IMR-90 (cell line): ENCODE measurements around the gene FAH. TPM values are rescaled to one million over a fixed set of nuclear protein-coding genes. Genes with fewer than 3 reads are reported as not detected.

Experiments used
- ATAC-seq: fragments of 200-7000 bp; cut with Tn5 transposase; 2 replicates; pipeline ENCODE4 v1.9.1; 2020; ENCODE audit warnings: low read depth, mild to moderate bottlenecking, moderate library complexity
- BruUV-seq: library from RNA; stranded (reverse); fragments of 400-500 nt; replicated peaks from 2 replicates; lab custom pipeline; 2021; lab: Mats Ljungman, UMichigan
- CTCF ChIA-PET: fragments of 300-600 bp; formaldehyde crosslinking; extraction: SDS; loops from one replicate; lab custom pipeline; 2021; ENCODE audit warnings: antibody characterized with exemption; lab: Yijun Ruan, JAX
- POLR2A ChIA-PET: fragments of 300-600 bp; sonication (Branson Sonifier 250); formaldehyde crosslinking; loops from one replicate; lab custom pipeline; 2022; ENCODE audit warnings: antibody characterized with exemption; ENCODE audit not compliant: unreplicated experiment; lab: Charles Lee
- DNase-seq: peaks from one replicate; pipeline ENCODE4 v3.0.0; 2013
- H2AFZ ChIP-seq: replicated peaks from 2 replicates; pipeline ENCODE3; 2013; ENCODE audit warnings: low read length, mild to moderate bottlenecking; ENCODE audit not compliant: poor library complexity
- H2AK5ac ChIP-seq: 2 replicates; pipeline ENCODE4 v1.6.1; 2013; ENCODE audit warnings: low read depth, low read length, inconsistent platforms
- H2AK9ac ChIP-seq: replicated peaks from 2 replicates; pipeline ENCODE3; 2013; ENCODE audit warnings: mild to moderate bottlenecking, low read depth, low read length, moderate library complexity; ENCODE audit not compliant: poor library complexity
- H2BK120ac ChIP-seq: 2 replicates; pipeline ENCODE4 v1.6.1; 2013; ENCODE audit warnings: low read depth, low read length, inconsistent platforms
- H2BK15ac ChIP-seq: 3 replicates; pipeline ENCODE4 v1.6.1; 2013; ENCODE audit warnings: low read depth, low read length, inconsistent platforms
- H2BK20ac ChIP-seq: 2 replicates; pipeline ENCODE4 v1.6.1; 2013; ENCODE audit warnings: low read depth, mild to moderate bottlenecking, inconsistent platforms, low read length, moderate library complexity
- H2BK5ac ChIP-seq: 2 replicates; pipeline ENCODE4 v1.6.1; 2013; ENCODE audit warnings: mild to moderate bottlenecking, low read depth, low read length, inconsistent platforms; ENCODE audit not compliant: poor library complexity, severe bottlenecking
- H3K14ac ChIP-seq: replicated peaks from 2 replicates; pipeline ENCODE4 v1.6.1; 2013; ENCODE audit warnings: low read depth, low read length, inconsistent platforms
- H3K18ac ChIP-seq: 2 replicates; pipeline ENCODE4 v1.6.1; 2013; ENCODE audit warnings: low read depth, low read length, control low read depth
- H3K23ac ChIP-seq: 2 replicates; pipeline ENCODE4 v1.6.1; 2013; ENCODE audit warnings: low read depth, low read length, inconsistent platforms
- H3K27ac ChIP-seq: 2 replicates; pipeline ENCODE4 v1.5.1; 2013; ENCODE audit warnings: mild to moderate bottlenecking, control low read depth, low read length; ENCODE audit not compliant: insufficient read depth
- H3K27me3 ChIP-seq: 2 replicates; pipeline ENCODE4 v1.6.1; 2013; ENCODE audit warnings: low read length; ENCODE audit not compliant: control insufficient read depth, insufficient read depth
- H3K36me3 ChIP-seq: 2 replicates; pipeline ENCODE4 v1.6.1; 2013; ENCODE audit warnings: low read length, mixed read lengths; ENCODE audit not compliant: control insufficient read depth, insufficient read depth
- H3K4ac ChIP-seq: 2 replicates; pipeline ENCODE4 v1.6.1; 2013; ENCODE audit warnings: low read depth, low read length, inconsistent platforms
- H3K4me1 ChIP-seq: 2 replicates; pipeline ENCODE4 v1.6.1; 2013; ENCODE audit warnings: low read length, mixed read lengths; ENCODE audit not compliant: control insufficient read depth, insufficient read depth
- H3K4me2 ChIP-seq: 2 replicates; pipeline ENCODE4 v1.6.1; 2013; ENCODE audit warnings: low read depth, mild to moderate bottlenecking, control low read depth, low read length, moderate library complexity
- H3K4me3 ChIP-seq: 2 replicates; pipeline ENCODE4 v1.5.1; 2013; ENCODE audit warnings: low read depth, mild to moderate bottlenecking, control low read depth, low read length, moderate library complexity; ENCODE audit not compliant: insufficient read depth
- H3K56ac ChIP-seq: 2 replicates; pipeline ENCODE4 v1.6.1; 2013; ENCODE audit warnings: low read length, inconsistent platforms; ENCODE audit not compliant: insufficient read depth; ENCODE audit errors: extremely low read depth
- H3K79me1 ChIP-seq, 2 experiments: 2 replicates each; pipeline ENCODE4 v1.6.1; 2013; ENCODE audit warnings: low read length in 2 of 2, inconsistent platforms in 1 of 2, low read depth in 1 of 2
- H3K9ac ChIP-seq: 2 replicates; pipeline ENCODE4 v1.6.1; 2013; ENCODE audit warnings: low read depth, low read length, control low read depth
- H3K9me1 ChIP-seq: 2 replicates; pipeline ENCODE4 v1.6.1; 2013; ENCODE audit warnings: low read length, inconsistent platforms; ENCODE audit not compliant: insufficient read depth
- H3K9me3 ChIP-seq: 2 replicates; pipeline ENCODE4 v1.6.1; 2013; ENCODE audit warnings: low read length; ENCODE audit not compliant: control insufficient read depth, insufficient read depth
- H4K20me1 ChIP-seq: 2 replicates; pipeline ENCODE4 v1.6.1; 2013; ENCODE audit warnings: low read length, inconsistent platforms; ENCODE audit not compliant: insufficient read depth
- H4K5ac ChIP-seq: 2 replicates; pipeline ENCODE4 v1.6.1; 2013; ENCODE audit warnings: mild to moderate bottlenecking, low read depth, low read length, control low read depth
- H4K8ac ChIP-seq, 2 experiments: 2 replicates each; pipeline ENCODE4 v1.6.1; 2013; ENCODE audit warnings: low read depth in 2 of 2, low read length in 2 of 2, control low read depth in 1 of 2, inconsistent platforms in 1 of 2
- H4K91ac ChIP-seq: 2 replicates; pipeline ENCODE4 v1.6.1; 2013; ENCODE audit warnings: low read depth, low read length, inconsistent platforms; ENCODE audit not compliant: insufficient read depth
- BHLHE40 ChIP-seq: fragments of 150-350 bp; IDR thresholded peaks from 2 replicates; pipeline ENCODE4 v1.6.1; 2016; ENCODE audit warnings: mild to moderate bottlenecking, low read depth, low read length
- CEBPB ChIP-seq: IDR thresholded peaks from 2 replicates; pipeline ENCODE4 v1.6.1; 2012; ENCODE audit warnings: low read depth, low read length, improper control_type of control experiment
- FOS ChIP-seq: fragments of 150-350 bp; IDR thresholded peaks from 2 replicates; pipeline ENCODE4 v1.6.1; 2016; ENCODE audit warnings: low read depth, low read length
- MAFK ChIP-seq: IDR thresholded peaks from 2 replicates; pipeline ENCODE4 v1.6.1; 2012; ENCODE audit warnings: low read depth, low read length, improper control_type of control experiment
- NFE2L2 ChIP-seq: fragments of 150-350 bp; IDR thresholded peaks from 2 replicates; pipeline ENCODE4 v1.6.1; 2016; ENCODE audit warnings: low read depth, mild to moderate bottlenecking, low read length
- WGBS, 2 experiments: methylation state at CpG; one replicate each; pipeline versions ENCODE4 v1.1.5 to v1.1.7; 2013; ENCODE audit warnings: missing lambda C conversion rate in 2 of 2; ENCODE audit not compliant: insufficient read length in 1 of 2; ENCODE audit errors: extremely low coverage in 2 of 2; 5-methylcytosine and 5-hydroxymethylcytosine counted together
- dilution Hi-C: fragments of 300-500 bp; cut with HindIII; formaldehyde crosslinking; loops from one replicate; pipeline ENCODE4 v1.14.3; 2018; ENCODE audit warnings: low sequenced_read_pairs; ENCODE audit not compliant: unreplicated experiment
- in situ Hi-C: fragments of 300-500 bp; cut with MboI; formaldehyde crosslinking; loops from 3 replicates; pipeline ENCODE4 v1.14.3; 2019; ENCODE audit warnings: low sequenced_read_pairs, inconsistent platforms, mixed read lengths
- intact Hi-C: fragments of 100-400 bp; cut with micrococcal nuclease; formaldehyde crosslinking; loops from 2 replicates; pipeline ENCODE4 v1.10.0; 2022
- polyA plus RNA-seq, 3 experiments: library from polyadenylated mRNA; depleted of rRNA; stranded (reverse); fragments of >200 nt; gene quantifications; 2 replicates each; pipeline ENCODE4 v1.2.3, GENCODE V29; 2012; ENCODE audit warnings: low replicate concordance in 1 of 3
- total RNA-seq: library from RNA; depleted of rRNA; stranded (reverse); fragments of >200 nt; gene quantifications from 2 replicates; pipeline ENCODE4 v1.2.3, GENCODE V29; 2012
- TF ChIP-seq, protein P1 (sequence below): fragments of 150-350 bp; IDR thresholded peaks from 2 replicates; pipeline ENCODE4 v1.6.1; 2016; ENCODE audit warnings: low read depth, mild to moderate bottlenecking, low read length, moderate library complexity, borderline replicate concordance

FAH gene
- total and polyA plus RNA-seq, 2 of the 4 experiments (the other 2 are of a cell fraction) = 43.1 to 48.6 TPM

DNA sequence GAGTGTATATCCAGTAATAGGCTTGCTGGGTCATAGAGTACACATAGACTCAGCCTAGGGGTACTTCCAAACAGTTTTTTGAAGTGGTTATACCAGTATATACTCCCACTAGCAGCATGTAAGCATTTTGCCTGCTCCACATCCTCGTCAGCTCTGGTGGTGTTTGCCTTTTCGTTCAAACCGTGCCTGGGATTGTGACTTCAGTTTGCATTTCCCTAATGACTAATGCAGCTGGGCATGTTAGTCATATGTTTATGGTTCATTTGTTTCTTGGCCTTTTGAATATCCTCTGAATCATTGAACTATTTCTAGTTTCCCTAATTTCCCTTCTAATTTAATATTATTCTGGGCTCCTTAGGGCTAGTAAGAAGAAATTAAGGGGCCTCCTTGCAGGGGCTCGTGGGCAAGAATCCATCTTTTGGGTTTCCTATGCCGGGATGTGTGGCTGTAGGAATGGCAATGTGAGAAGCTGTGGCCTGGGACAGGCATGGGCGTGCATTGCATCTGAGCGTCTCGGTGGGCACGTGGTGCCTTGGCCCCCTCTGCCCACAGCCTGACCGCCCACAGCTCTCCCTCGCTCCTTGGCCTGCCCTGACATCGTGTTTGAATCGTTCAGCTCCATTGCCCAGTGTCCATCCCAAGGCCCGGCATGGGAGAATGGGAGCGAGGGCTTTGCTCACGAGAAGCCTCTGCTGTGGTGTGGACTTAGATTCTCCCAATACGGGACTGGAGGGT, 26.4 kb downstream of the FAH start:
- Histone ChIP-seq H3K9ac (no peak overlapping the region), H2BK20ac (peak overlapping the region; percentile 99), H3K27ac (peak overlapping the region; percentile 76), H3K9me3 (no peaks in the 10 kb centered on the region; the same call in 1 of the 2 replicates), H2BK15ac (peak overlapping the region; percentile 99; the same call in 2 of the 3 replicates), H2AK5ac (peak overlapping the region; percentile 99), H3K4me1 (peaks cover 18% of the 10 kb centered on the region), H3K56ac (no peak overlapping the region), H2BK120ac (peak overlapping the region; percentile 99), H3K4me3 (no peak overlapping the region), H4K91ac (peak overlapping the region; percentile 96), H3K4me2 (peak overlapping the region; percentile 45), H4K20me1 (0 out of 2 replicates have a peak, but pooled peaks cover under 1% of the 10 kb centered on the region), H3K14ac (peak overlapping the region; percentile 98), H2AFZ (peak overlapping the region; percentile 72), H3K79me1 (peaks cover 3 to 16% of the 10 kb centered on the region in 2 experiments), H4K5ac (peak overlapping the region; percentile 86), H3K9me1 (peaks cover 39% of the 10 kb centered on the region), H3K18ac (peak overlapping the region; percentile 94), H2AK9ac (peak overlapping the region; percentile 89), H2BK5ac (peak overlapping the region; percentile 95), H3K23ac (peak overlapping the region; percentile 93), H3K27me3 (no peaks in the 10 kb centered on the region), H3K4ac (peak overlapping the region; percentile 98), H3K36me3 (peaks cover 29% of the 10 kb centered on the region), H4K8ac (peak overlapping the region; percentile 79 to 96)
- BruUV-seq = no TSS peak
- ChIA-PET CTCF (interaction anchor here (1.0 kb wide), 1 partner anchor 11 kb away, joined by 3 read pairs; no protein-coding TSS in a partner anchor), POLR2A (interaction anchor here (0.5 kb wide), 1 partner anchor 11 kb away, joined by 3 read pairs; no protein-coding TSS in a partner anchor)
- intact Hi-C loops = loop anchor here (10.0 kb wide), 1 partner anchor 254 kb away; no protein-coding TSS in a partner anchor
- TF ChIP-seq NFE2L2 = no peak
- TF ChIP-seq CEBPB = peak; percentile 4; the same call in 1 of the 2 replicates
- TF ChIP-seq FOS = peak; percentile 99
- peak; percentile 92 for TF ChIP-seq BHLHE40
- 0 out of 2 replicates have a peak, but pooled peaks have one; percentile 26 for TF ChIP-seq MAFK
- TF ChIP-seq, protein P1, sequence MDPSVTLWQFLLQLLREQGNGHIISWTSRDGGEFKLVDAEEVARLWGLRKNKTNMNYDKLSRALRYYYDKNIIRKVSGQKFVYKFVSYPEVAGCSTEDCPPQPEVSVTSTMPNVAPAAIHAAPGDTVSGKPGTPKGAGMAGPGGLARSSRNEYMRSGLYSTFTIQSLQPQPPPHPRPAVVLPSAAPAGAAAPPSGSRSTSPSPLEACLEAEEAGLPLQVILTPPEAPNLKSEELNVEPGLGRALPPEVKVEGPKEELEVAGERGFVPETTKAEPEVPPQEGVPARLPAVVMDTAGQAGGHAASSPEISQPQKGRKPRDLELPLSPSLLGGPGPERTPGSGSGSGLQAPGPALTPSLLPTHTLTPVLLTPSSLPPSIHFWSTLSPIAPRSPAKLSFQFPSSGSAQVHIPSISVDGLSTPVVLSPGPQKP = no peak
- dilution Hi-C loops = no loop called here
- WGBS, 2 experiments = 89% methylated on average over 5 of the region's 17 CpGs; no CpG with 5 or more reads in 1 of the 2 experiments
- DNase-seq = peak; percentile 98
- ATAC-seq = peak; percentile 79
- in situ Hi-C loops = loop anchor here (10.0 kb wide), 1 partner anchor 274 kb away; no protein-coding TSS in a partner anchor
